HepG2 (cell line): ENCODE measurements around the gene PTCD2. TPM values are rescaled to one million over a fixed set of nuclear protein-coding genes. Genes with fewer than 3 reads are reported as not detected.
A peak's percentile ranks its signal among the peaks of the same experiment; 100 is the strongest.

Source experiments
- ARID4A ChIP-seq: sonication (generic); formaldehyde crosslinking; IDR thresholded peaks from 2 replicates; pipeline ENCODE4 v1.5.0; 2020; ENCODE audit warnings: mild to moderate bottlenecking, missing genetic modification reagents, borderline replicate concordance
- GABPB1 ChIP-seq: IDR thresholded peaks from 2 replicates; pipeline ENCODE4 v1.6.1; 2016; ENCODE audit warnings: mild to moderate bottlenecking, missing genetic modification reagents, moderate library complexity, missing compliant biosample characterization
- IKZF1 ChIP-seq: fragments of 450-650 bp; IDR thresholded peaks from 2 replicates; pipeline ENCODE4 v1.7.1; 2016
- ZBTB33 ChIP-seq: sonication (generic); formaldehyde crosslinking; IDR thresholded peaks from 2 replicates; pipeline ENCODE4 v1.4.0; 2020; ENCODE audit warnings: missing genetic modification reagents
- ZNF687 ChIP-seq: sonication (generic); formaldehyde crosslinking; IDR thresholded peaks from 2 replicates; pipeline ENCODE4 v1.5.1; 2020; ENCODE audit warnings: mild to moderate bottlenecking, missing genetic modification reagents, moderate library complexity
- ZNF775 ChIP-seq: sonication (generic); formaldehyde crosslinking; IDR thresholded peaks from 2 replicates; pipeline ENCODE4 v1.4.0; 2020; ENCODE audit warnings: missing genetic modification reagents, mild to moderate bottlenecking, moderate library complexity, borderline replicate concordance
- ZSCAN21 ChIP-seq: sonication (generic); formaldehyde crosslinking; IDR thresholded peaks from 2 replicates; pipeline ENCODE4 v1.8.0; 2022; ENCODE audit warnings: mild to moderate bottlenecking, missing genetic modification reagents, moderate library complexity, borderline replicate concordance
- ZSCAN25 ChIP-seq: sonication (generic); formaldehyde crosslinking; IDR thresholded peaks from 2 replicates; pipeline ENCODE4 v1.8.0; 2022; ENCODE audit warnings: mild to moderate bottlenecking, missing genetic modification reagents
- polyA plus RNA-seq, 8 experiments: library from polyadenylated mRNA; depleted of rRNA in 3 of 8; stranded (reverse) in 7 of 8; unstranded in 1 of 8; fragments of >200 nt; fragmentation: Illumina TruSeq in 4 of 8; extraction: Trizol in 4 of 8; gene quantifications; 2 replicates each; pipeline versions ENCODE4 v1.2.1 to v1.2.3, GENCODE V29; 2011 to 2016; ENCODE audit warnings: low read depth in 4 of 8, missing spikeins in 1 of 8, mixed read lengths in 1 of 8; ENCODE audit not compliant: insufficient read depth in 1 of 8
- total RNA-seq, 5 experiments: library from RNA; depleted of rRNA; stranded (reverse); fragments of >200 nt; fragmentation: Illumina TruSeq; extraction: Trizol; gene quantifications; 2 replicates each; pipeline ENCODE4 v1.2.3, GENCODE V29; 2016; ENCODE audit warnings: low read depth in 1 of 5
- TF ChIP-seq, protein P1 (sequence below), 2 experiments: sonication (generic) in 1 of 2; formaldehyde crosslinking in 1 of 2; IDR thresholded peaks; 2 replicates each; pipeline versions ENCODE4 v1.4.0 to v1.6.1; 2018 to 2020; ENCODE audit warnings: missing genetic modification reagents in 2 of 2, borderline replicate concordance in 1 of 2, low read depth in 1 of 2, mild to moderate bottlenecking in 1 of 2, missing biosample characterization in 1 of 2
- TF ChIP-seq, protein P2 (sequence below): sonication (generic); formaldehyde crosslinking; IDR thresholded peaks from 2 replicates; pipeline ENCODE4; 2020; ENCODE audit warnings: missing genetic modification reagents, mild to moderate bottlenecking, borderline replicate concordance

The PTCD2 gene
- total and polyA plus RNA-seq, 2 of the 13 experiments (the other 11 are each of a cell fraction or from before 2014, with no cell fraction given), result 5.3 to 6.4 TPM

- TF ChIP-seq ARID4A (CRISPR knock-in tag), result peak; percentile 77
- TF ChIP-seq ZSCAN25 (CRISPR knock-in tag), result peak; percentile 32; the same call in 1 of the 2 replicates
- 0 out of 2 replicates have a peak, but pooled peaks have one; percentile 42 for TF ChIP-seq ZNF775
- peak; percentile 90 for TF ChIP-seq GABPB1 (CRISPR knock-in tag)
- TF ChIP-seq ZBTB33 (CRISPR knock-in tag), result peak; percentile 6; the same call in 1 of the 2 replicates
- TF ChIP-seq IKZF1, result no peak
- TF ChIP-seq, protein P1, sequence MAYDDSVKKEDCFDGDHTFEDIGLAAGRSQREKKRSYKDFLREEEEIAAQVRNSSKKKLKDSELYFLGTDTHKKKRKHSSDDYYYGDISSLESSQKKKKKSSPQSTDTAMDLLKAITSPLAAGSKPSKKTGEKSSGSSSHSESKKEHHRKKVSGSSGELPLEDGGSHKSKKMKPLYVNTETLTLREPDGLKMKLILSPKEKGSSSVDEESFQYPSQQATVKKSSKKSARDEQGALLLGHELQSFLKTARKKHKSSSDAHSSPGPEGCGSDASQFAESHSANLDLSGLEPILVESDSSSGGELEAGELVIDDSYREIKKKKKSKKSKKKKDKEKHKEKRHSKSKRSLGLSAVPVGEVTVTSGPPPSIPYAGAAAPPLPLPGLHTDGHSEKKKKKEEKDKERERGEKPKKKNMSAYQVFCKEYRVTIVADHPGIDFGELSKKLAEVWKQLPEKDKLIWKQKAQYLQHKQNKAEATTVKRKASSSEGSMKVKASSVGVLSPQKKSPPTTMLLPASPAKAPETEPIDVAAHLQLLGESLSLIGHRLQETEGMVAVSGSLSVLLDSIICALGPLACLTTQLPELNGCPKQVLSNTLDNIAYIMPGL (CRISPR knock-in tag; IDR thresholded peaks at IDR 0.05; ENCODE audit: borderline replicate concordance in 1 of 2, low read depth in 1 of 2), result peak; percentile 68 to 71; a peak in 3 of 4 replicates
- 0 out of 2 replicates have a peak, but pooled peaks have one; percentile 42 for TF ChIP-seq ZSCAN21 (CRISPR knock-in tag)
- peak; percentile 95 for TF ChIP-seq ZNF687
- TF ChIP-seq, protein P2, sequence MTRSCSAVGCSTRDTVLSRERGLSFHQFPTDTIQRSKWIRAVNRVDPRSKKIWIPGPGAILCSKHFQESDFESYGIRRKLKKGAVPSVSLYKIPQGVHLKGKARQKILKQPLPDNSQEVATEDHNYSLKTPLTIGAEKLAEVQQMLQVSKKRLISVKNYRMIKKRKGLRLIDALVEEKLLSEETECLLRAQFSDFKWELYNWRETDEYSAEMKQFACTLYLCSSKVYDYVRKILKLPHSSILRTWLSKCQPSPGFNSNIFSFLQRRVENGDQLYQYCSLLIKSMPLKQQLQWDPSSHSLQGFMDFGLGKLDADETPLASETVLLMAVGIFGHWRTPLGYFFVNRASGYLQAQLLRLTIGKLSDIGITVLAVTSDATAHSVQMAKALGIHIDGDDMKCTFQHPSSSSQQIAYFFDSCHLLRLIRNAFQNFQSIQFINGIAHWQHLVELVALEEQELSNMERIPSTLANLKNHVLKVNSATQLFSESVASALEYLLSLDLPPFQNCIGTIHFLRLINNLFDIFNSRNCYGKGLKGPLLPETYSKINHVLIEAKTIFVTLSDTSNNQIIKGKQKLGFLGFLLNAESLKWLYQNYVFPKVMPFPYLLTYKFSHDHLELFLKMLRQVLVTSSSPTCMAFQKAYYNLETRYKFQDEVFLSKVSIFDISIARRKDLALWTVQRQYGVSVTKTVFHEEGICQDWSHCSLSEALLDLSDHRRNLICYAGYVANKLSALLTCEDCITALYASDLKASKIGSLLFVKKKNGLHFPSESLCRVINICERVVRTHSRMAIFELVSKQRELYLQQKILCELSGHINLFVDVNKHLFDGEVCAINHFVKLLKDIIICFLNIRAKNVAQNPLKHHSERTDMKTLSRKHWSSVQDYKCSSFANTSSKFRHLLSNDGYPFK, result peak; percentile 81; the same call in 1 of the 2 replicates
Observed at GRCh38 chr5:72319976-72320752, at the start of gene PTCD2, which contains the start of gene MRPS27 (continued).
